Activated naive CD8-positive, alpha-beta T cell treated with anti-CD3 and anti-CD28 coated beads, Interleukin-2, amount 10 ng/mL, durations not matched to agents 7 days and 5 days (primary cell): ENCODE results near the gene INAFM1. TPM values are rescaled to one million over a fixed set of nuclear protein-coding genes. Genes with fewer than 3 reads are reported as not detected.
A peak's percentile ranks its signal among the peaks of the same experiment; 100 is the strongest.

ENCODE experiments used
- ATAC-seq: fragments of 150-1000 bp; cut with Tn5 transposase; one replicate; pipeline ENCODE4 v1.10.0; 2021; ENCODE audit warnings: low read depth, moderate library complexity
- POLR2A ChIA-PET: fragments of 350-600 bp; sonication (Branson Sonifier 250); formaldehyde crosslinking; loops from one replicate; lab custom pipeline; 2021; ENCODE audit warnings: antibody characterized with exemption; lab: Charles Lee
- DNase-seq: peaks from one replicate; pipeline ENCODE4 v3.0.0; 2021
- H3K27ac Mint-ChIP-seq: one replicate; pipeline ENCODE4 v1.8.0; 2022; ENCODE audit warnings: mild to moderate bottlenecking, mixed read lengths
- H3K27me3 Mint-ChIP-seq: one replicate; pipeline ENCODE4 v1.8.0; 2022; ENCODE audit warnings: mild to moderate bottlenecking, moderate library complexity, mixed read lengths
- H3K36me3 Mint-ChIP-seq: one replicate; pipeline ENCODE4 v1.8.0; 2021; ENCODE audit warnings: mild to moderate bottlenecking, mixed read lengths
- H3K4me1 Mint-ChIP-seq: one replicate; pipeline ENCODE4 v1.8.0; 2021; ENCODE audit warnings: mixed read lengths
- H3K4me3 Mint-ChIP-seq: one replicate; pipeline ENCODE4 v1.8.0; 2022; ENCODE audit warnings: mild to moderate bottlenecking, moderate library complexity, mixed read lengths
- H3K9me3 Mint-ChIP-seq: one replicate; pipeline ENCODE4 v1.8.0; 2021; ENCODE audit warnings: mixed read lengths
- total RNA-seq, 2 experiments: library from RNA; stranded (reverse); gene quantifications; one replicate each; pipeline ENCODE4 v1.2.3, GENCODE V29; 2021

Gene INAFM1
- total RNA-seq, 2 experiments from 2014 or later: 14.2 to 15.4 TPM

GRCh38 chr19:47264629-47265028 is 10.1 kb upstream of the INAFM1 start:
- ATAC-seq: no peak
- H3K27me3 Mint-ChIP-seq: no peaks in the 10 kb centered on the region
- H3K4me1 Mint-ChIP-seq: peaks cover 5% of the 10 kb centered on the region
- DNase-seq: no peak
- H3K27ac Mint-ChIP-seq: no peak overlapping the region
- POLR2A ChIA-PET: interaction anchor here (1.0 kb wide), 1 partner anchor 10 kb away, joined by 3 read pairs; no protein-coding TSS in a partner anchor
- peaks cover 19% of the 10 kb centered on the region for H3K36me3 Mint-ChIP-seq
- H3K9me3 Mint-ChIP-seq: no peaks in the 10 kb centered on the region
- H3K4me3 Mint-ChIP-seq: no peak overlapping the region

- Mint-ChIP-seq H3K4me3 (no peak overlapping the region), H3K27ac (no peak overlapping the region), H3K4me1 (peaks cover 2% of the 10 kb centered on the region), H3K9me3 (no peaks in the 10 kb centered on the region), H3K36me3 (peaks cover 15% of the 10 kb centered on the region), H3K27me3 (no peaks in the 10 kb centered on the region)
- DNase-seq: no peak
- POLR2A ChIA-PET: no interaction called here
- ATAC-seq: no peak
Measured at GRCh38 chr19:47266401-47266941, 8.2 kb upstream of the INAFM1 start.

- ATAC-seq (no peak), DNase-seq (no peak)
- no peaks in the 10 kb centered on the region for H3K9me3 Mint-ChIP-seq
- POLR2A ChIA-PET: interaction anchor here (1.2 kb wide), 1 partner anchor 11 kb away, joined by 3 read pairs; the partner anchor contains the start of gene CCDC9
- H3K4me1 Mint-ChIP-seq: peaks cover 1% of the 10 kb centered on the region
- no peak overlapping the region for H3K27ac Mint-ChIP-seq
- no peaks in the 10 kb centered on the region for H3K27me3 Mint-ChIP-seq
- H3K4me3 Mint-ChIP-seq: no peak overlapping the region
- H3K36me3 Mint-ChIP-seq: peaks cover 13% of the 10 kb centered on the region
Measured at GRCh38 chr19:47267350-47267759, 7.3 kb upstream of the INAFM1 start.

GRCh38 chr19:47268028-47268427 is 6.7 kb upstream of the INAFM1 start:
- peaks cover 6% of the 10 kb centered on the region for H3K4me1 Mint-ChIP-seq
- H3K4me3 Mint-ChIP-seq: no peak overlapping the region
- ATAC-seq (no peak), DNase-seq (no peak)
- H3K27me3 Mint-ChIP-seq: no peaks in the 10 kb centered on the region
- no peaks in the 10 kb centered on the region for H3K9me3 Mint-ChIP-seq
- POLR2A ChIA-PET: interaction anchor here (1.2 kb wide), 1 partner anchor 11 kb away, joined by 3 read pairs; the partner anchor contains the start of gene CCDC9
- no peak overlapping the region for H3K27ac Mint-ChIP-seq
- peaks cover 12% of the 10 kb centered on the region for H3K36me3 Mint-ChIP-seq

GRCh38 chr19:47269596-47269995 is 5.1 kb upstream of the INAFM1 start:
- DNase-seq (no peak), ATAC-seq (no peak)
- H3K9me3 Mint-ChIP-seq: no peaks in the 10 kb centered on the region
- POLR2A ChIA-PET: interaction anchor here (0.7 to 0.9 kb wide), 2 partner anchors 13 to 16 kb away, joined by 3 to 5 read pairs; partner anchors contain the start of gene CCDC9
- no peak overlapping the region for H3K4me3 Mint-ChIP-seq
- H3K27me3 Mint-ChIP-seq: no peaks in the 10 kb centered on the region
- peaks cover 10% of the 10 kb centered on the region for H3K36me3 Mint-ChIP-seq
- peaks cover 6% of the 10 kb centered on the region for H3K4me1 Mint-ChIP-seq
- H3K27ac Mint-ChIP-seq: no peak overlapping the region

GRCh38 chr19:47270408-47270807 is 4.3 kb upstream of the INAFM1 start:
- H3K4me3 Mint-ChIP-seq: no peak overlapping the region
- H3K27me3 Mint-ChIP-seq: no peaks in the 10 kb centered on the region
- peaks cover 8% of the 10 kb centered on the region for H3K4me1 Mint-ChIP-seq
- POLR2A ChIA-PET: interaction anchor here (0.7 to 0.9 kb wide), 2 partner anchors 14 to 17 kb away, joined by 3 to 5 read pairs; partner anchors contain the start of gene CCDC9
- DNase-seq (no peak), ATAC-seq (no peak)
- peaks cover 9% of the 10 kb centered on the region for H3K36me3 Mint-ChIP-seq
- no peaks in the 10 kb centered on the region for H3K9me3 Mint-ChIP-seq
- H3K27ac Mint-ChIP-seq: no peak overlapping the region

- peaks cover 16% of the 10 kb centered on the region for H3K36me3 Mint-ChIP-seq
- DNase-seq (no peak), ATAC-seq (no peak)
- peaks cover 12% of the 10 kb centered on the region for H3K4me1 Mint-ChIP-seq
- H3K4me3 Mint-ChIP-seq: no peak overlapping the region
- no peaks in the 10 kb centered on the region for H3K27me3 Mint-ChIP-seq
- POLR2A ChIA-PET: interaction anchor here (0.6 to 1.4 kb wide), 3 partner anchors 10 to 156 kb away, joined by 3 to 7 read pairs (median 4); partner anchors contain the start of gene CCDC9
- H3K9me3 Mint-ChIP-seq: no peaks in the 10 kb centered on the region
- no peak overlapping the region for H3K27ac Mint-ChIP-seq
Measured at GRCh38 chr19:47271949-47272348, 2.7 kb upstream of the INAFM1 start.

- Mint-ChIP-seq H3K27me3 (no peaks in the 10 kb centered on the region), H3K27ac (peak overlapping the region; percentile 98), H3K36me3 (peaks cover 16% of the 10 kb centered on the region), H3K9me3 (no peaks in the 10 kb centered on the region), H3K4me3 (peak overlapping the region; percentile 98), H3K4me1 (peaks cover 12% of the 10 kb centered on the region)
- no peak for DNase-seq
- no peak for ATAC-seq
- POLR2A ChIA-PET: interaction anchor here (0.6 to 1.4 kb wide), 3 partner anchors 11 to 156 kb away, joined by 3 to 7 read pairs (median 4); partner anchors contain the start of gene CCDC9
Measured at GRCh38 chr19:47272448-47273312, 2.0 kb upstream of the INAFM1 start.

GRCh38 chr19:47273313-47274070 is 1.2 kb upstream of the INAFM1 start:
- peak; percentile 92 for DNase-seq
- peak overlapping the region; percentile 98 for H3K4me3 Mint-ChIP-seq
- H3K36me3 Mint-ChIP-seq: peaks cover 20% of the 10 kb centered on the region
- ATAC-seq: peak; percentile 74
- POLR2A ChIA-PET: interaction anchor here (0.5 to 2.8 kb wide), 24 partner anchors 9 to 1090 kb away, joined by 3 to 63 read pairs (median 4); partner anchors contain the start of genes CALM3, CCDC9, NAPA and SYNGR4
- H3K27me3 Mint-ChIP-seq: no peaks in the 10 kb centered on the region
- peaks cover 13% of the 10 kb centered on the region for H3K4me1 Mint-ChIP-seq
- peak overlapping the region; percentile 98 for H3K27ac Mint-ChIP-seq
- H3K9me3 Mint-ChIP-seq: no peaks in the 10 kb centered on the region

- H3K36me3 Mint-ChIP-seq: peaks cover 22% of the 10 kb centered on the region
- ATAC-seq: peak; percentile 4
- no peak for DNase-seq
- no peaks in the 10 kb centered on the region for H3K9me3 Mint-ChIP-seq
- POLR2A ChIA-PET: interaction anchor here (0.9 to 2.8 kb wide), 11 partner anchors 12 to 227 kb away, joined by 3 to 63 read pairs (median 10); partner anchors contain the start of genes CCDC9, DHX34, TMEM160 and ZC3H4
- peaks cover 13% of the 10 kb centered on the region for H3K4me1 Mint-ChIP-seq
- peak overlapping the region; percentile 54 for H3K27ac Mint-ChIP-seq
- H3K27me3 Mint-ChIP-seq: no peaks in the 10 kb centered on the region
- H3K4me3 Mint-ChIP-seq: peak overlapping the region; percentile 66
Measured at GRCh38 chr19:47274891-47275761, 441 bp downstream of the INAFM1 start.

- ATAC-seq (no peak), DNase-seq (no peak)
- Mint-ChIP-seq H3K4me3 (peak overlapping the region; percentile 66), H3K9me3 (no peaks in the 10 kb centered on the region), H3K36me3 (peaks cover 21% of the 10 kb centered on the region), H3K27me3 (no peaks in the 10 kb centered on the region), H3K27ac (peak overlapping the region; percentile 54), H3K4me1 (peaks cover 13% of the 10 kb centered on the region)
- POLR2A ChIA-PET: interaction anchor here (1.0 to 2.8 kb wide), 5 partner anchors 11 to 162 kb away, joined by 5 to 21 read pairs (median 12); partner anchors contain the start of genes CCDC9 and ZC3H4
Measured at GRCh38 chr19:47275791-47276461, 1.2 kb downstream of the INAFM1 start.
